Activated CD4-positive, alpha-beta T cell treated with anti-CD3 and anti-CD28 coated beads, Interleukin-2, amount 50 U/mL, for 4 hours (primary cell): ENCODE measurements around the gene DEFB124.
"Not testable (repeated sequence)": the region's sequence is repeated elsewhere in the genome, so short reads cannot be mapped to it uniquely, and the experiment has no call there.

Source experiments
- DNase-seq, 2 experiments: peaks; one replicate each; pipeline ENCODE4 v3.0.0-alpha.2; 2020

Gene DEFB124

GRCh38 chr20:31485450-31486339 is 10.8 kb upstream of the DEFB124 start:
- no peak for DNase-seq

- DNase-seq: no peak
Observed at GRCh38 chr20:31484001-31484400, 9.1 kb upstream of the DEFB124 start.

GRCh38 chr20:31476643-31477215 is 1.8 kb upstream of the DEFB124 start:
- DNase-seq: no peak

GRCh38 chr20:31476294-31476585 is 1.3 kb upstream of the DEFB124 start:
- DNase-seq: no peak

- DNase-seq: no peak
Observed at GRCh38 chr20:31475472-31476293, 756 bp upstream of the DEFB124 start.

- DNase-seq: no peak
Observed at GRCh38 chr20:31474097-31474436, 860 bp downstream of the DEFB124 start.

GRCh38 chr20:31473331-31474096 is 1.4 kb downstream of the DEFB124 start:
- no peak for DNase-seq

GRCh38 chr20:31472395-31473330 is 2.3 kb downstream of the DEFB124 start:
- DNase-seq: no peak

- DNase-seq: not testable (repeated sequence)
Observed at GRCh38 chr20:31470946-31471345, 4.0 kb downstream of the DEFB124 start.

- no peak for DNase-seq
Observed at GRCh38 chr20:31454361-31454760, 20.6 kb downstream of the DEFB124 start.

- no peak for DNase-seq
Observed at GRCh38 chr20:31452575-31452974, 22.4 kb downstream of the DEFB124 start.

GRCh38 chr20:31449511-31450414 is 25.2 kb downstream of the DEFB124 start:
- DNase-seq: no peak

- DNase-seq: no peak
Observed at GRCh38 chr20:31446084-31446819, 28.7 kb downstream of the DEFB124 start.

GRCh38 chr20:31440012-31440659 is 34.8 kb downstream of the DEFB124 start, which contains the start of gene DEFB123:
TSS of gene DEFB123 (plus strand) at chr20:31440632. CDS start at chr20:31440699, 67 bp downstream.
- no peak for DNase-seq

- no peak for DNase-seq
Observed at GRCh38 chr20:31430568-31431115, 44.3 kb downstream of the DEFB124 start.

- DNase-seq: not testable (repeated sequence)
Observed at GRCh38 chr20:31427576-31427975, 47.4 kb downstream of the DEFB124 start.

GRCh38 chr20:31426891-31427551 is 47.9 kb downstream of the DEFB124 start:
- not testable (repeated sequence) for DNase-seq

- DNase-seq: no peak
Observed at GRCh38 chr20:31425797-31426196, 49.1 kb downstream of the DEFB124 start.
